GM19438 (cell line): ENCODE results near the gene RAP1GAP.

Experiments
- ATAC-seq: cut with Tn5 transposase; IDR thresholded peaks from one replicate; pipeline ENCODE4 v1.9.1; 2021; ENCODE audit warnings: low read depth; ENCODE audit not compliant: unreplicated experiment

The RAP1GAP gene

DNA sequence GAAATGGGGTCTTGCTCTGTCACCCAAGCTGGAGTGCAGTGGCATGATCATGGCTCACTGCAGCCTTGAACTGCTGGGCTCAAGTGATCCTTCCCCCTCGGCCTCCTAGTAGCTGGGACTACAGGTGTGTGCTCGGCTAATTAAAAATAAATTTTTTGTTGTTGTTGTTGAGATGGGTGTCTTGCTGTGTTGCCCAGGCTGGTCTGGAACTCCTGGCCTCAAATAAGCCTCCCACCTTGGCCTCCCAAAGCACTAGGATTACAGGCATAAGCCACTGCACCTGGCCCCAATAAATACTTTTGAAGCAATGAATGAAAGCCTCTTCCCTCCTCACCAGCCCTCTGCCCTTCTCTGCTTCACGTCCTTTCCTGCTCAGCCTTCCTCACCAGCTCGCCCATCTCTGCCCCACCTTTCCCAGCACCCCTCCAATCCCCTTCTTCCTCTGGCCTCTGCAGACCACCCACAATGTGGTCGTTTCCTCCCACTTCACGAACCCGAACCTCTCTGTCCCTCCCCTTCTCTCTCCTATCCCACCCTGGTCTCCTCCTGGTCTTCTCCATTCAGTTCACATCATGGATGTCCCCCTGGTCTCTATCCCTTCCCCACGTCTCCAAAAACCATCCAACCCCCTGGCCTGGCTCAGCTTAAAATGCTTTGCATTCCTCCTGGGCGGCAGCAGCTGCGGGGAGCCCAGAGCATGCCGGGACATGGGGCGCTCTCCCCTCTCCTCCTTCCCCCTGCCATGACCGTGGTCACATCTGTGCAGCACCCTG is 38.4 kb downstream of the RAP1GAP start:
- ATAC-seq, result no peak

- ATAC-seq, result no peak
Observed at GRCh38 chr1:21629971-21630370, 39.2 kb downstream of the RAP1GAP start.

DNA sequence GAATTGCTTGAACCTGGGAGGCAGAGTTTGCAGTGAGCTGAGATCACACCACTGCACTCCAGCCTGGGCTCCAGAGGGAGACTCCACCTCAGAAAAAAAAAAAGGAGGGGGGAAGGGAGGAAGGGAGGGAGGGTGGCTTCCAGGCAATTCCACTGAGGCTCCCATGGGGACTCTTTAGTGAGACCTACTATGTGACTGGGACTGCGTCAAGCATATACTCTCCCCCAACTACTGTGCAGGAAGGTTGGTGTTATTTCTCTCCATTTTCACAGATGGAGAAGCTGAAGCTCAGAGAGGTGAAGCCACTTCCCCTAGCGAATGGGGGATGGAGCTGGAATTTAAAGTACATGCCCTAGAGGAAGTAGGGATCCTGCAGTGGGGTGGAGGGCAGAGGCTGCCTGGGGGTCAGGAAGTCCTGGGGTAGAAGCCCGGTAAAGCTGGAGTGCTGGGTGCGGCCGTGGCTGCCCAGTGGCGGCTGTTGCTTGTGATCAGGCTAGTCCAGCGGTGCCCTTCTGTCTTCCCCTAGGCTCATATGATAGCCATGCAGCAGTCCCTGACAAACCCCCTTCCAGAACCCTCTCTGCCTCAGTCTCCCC is 40.3 kb downstream of the RAP1GAP start:
- ATAC-seq, result no peak

GRCh38 chr1:21626921-21627339 is 42.2 kb downstream of the RAP1GAP start:
- ATAC-seq, result no peak

DNA sequence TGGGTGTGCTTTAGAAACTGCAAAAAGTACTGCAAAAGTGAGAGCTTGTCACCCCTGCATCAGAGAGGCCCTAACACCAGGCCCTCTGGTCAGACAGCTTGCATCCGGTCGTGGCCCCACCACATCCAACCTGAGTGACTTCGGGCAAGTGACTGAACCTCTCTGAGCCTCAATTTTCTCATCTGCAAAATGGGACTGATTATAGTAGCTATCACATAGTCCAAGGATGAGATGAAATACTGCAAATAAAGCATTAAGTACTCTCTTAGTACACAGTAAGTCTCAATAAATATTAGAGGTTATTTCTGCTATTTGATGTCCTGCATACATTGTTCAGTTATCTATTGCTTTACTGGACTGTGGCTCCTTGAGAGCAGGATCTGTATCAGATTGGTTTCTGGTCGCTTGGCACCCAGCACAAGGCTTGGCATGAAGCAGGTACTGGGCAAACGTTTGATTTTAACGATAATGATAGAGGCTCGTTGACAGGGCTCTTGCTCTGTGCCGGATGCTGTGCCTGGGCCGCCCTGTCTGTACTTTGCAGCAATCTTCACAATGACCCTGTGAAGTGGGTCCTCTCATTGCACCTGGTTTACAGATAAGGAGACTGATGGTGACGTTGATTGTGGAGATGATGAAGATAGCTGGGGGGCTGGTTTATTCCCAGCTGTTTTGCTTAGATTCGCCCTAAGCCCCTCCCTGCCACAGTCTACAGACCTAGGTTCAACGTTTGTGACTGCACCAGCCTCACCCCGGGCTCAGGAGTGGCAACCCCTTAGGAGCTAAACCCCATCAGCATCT is 43.6 kb downstream of the RAP1GAP start:
- ATAC-seq, result no peak

- no peak for ATAC-seq
Observed at GRCh38 chr1:21624571-21625389, 44.4 kb downstream of the RAP1GAP start.

GRCh38 chr1:21623410-21623961 is 45.7 kb downstream of the RAP1GAP start:
- no peak for ATAC-seq

- ATAC-seq, result no peak
Observed at GRCh38 chr1:21622466-21623315, 46.5 kb downstream of the RAP1GAP start.

- ATAC-seq, result no peak
Observed at GRCh38 chr1:21621761-21622436, 47.3 kb downstream of the RAP1GAP start.

GRCh38 chr1:21621051-21621450 is 48.1 kb downstream of the RAP1GAP start:
- no peak for ATAC-seq

- ATAC-seq, result no peak
Observed at GRCh38 chr1:21620496-21620895, 48.7 kb downstream of the RAP1GAP start.

DNA sequence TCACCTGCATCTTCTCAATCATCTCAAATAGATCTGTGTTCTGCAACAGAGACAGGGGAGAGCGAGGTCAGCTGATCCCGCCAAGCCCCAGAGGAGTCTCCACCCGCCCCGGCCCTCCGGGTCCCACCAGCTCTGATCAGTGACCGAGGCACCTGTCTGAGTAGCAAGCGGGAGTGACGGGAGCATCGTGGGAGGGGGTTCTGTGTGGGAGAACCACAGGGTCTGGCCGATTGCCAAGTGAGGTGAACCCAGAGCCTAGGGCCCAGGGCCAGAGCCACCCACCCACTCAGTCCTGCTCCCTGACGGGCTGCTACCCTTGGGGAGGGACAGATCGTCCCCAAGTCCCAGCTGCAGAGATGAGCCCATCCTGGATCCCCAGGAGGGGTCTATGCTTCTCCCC is 49.1 kb downstream of the RAP1GAP start:
- ATAC-seq, result no peak

DNA sequence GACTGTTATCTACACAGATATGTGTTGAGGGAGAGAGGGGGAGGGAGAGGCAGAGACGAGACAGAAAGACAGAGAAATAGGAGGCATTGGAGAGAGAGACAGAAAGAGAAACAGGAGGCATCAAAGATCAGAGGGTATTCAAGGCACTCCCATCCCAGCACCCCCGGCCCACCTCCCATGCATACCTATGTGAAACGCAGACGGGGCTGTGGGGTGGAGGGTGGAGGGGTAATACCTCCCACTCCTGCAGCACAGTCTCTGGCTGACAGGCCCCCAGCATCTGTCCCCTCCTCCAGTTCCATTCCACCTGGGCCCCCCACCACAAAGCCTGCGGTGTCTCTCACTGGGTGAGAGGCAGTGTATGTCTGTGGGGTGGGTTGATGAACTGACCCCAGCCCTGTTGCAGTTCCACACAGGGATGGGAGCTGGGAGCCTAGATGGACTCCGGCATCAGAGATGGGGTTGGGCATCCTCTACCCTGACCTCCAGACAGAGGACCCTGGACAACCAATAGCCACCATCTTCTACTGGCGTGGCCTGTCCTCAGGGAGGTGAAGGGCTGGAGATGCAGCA is 49.7 kb downstream of the RAP1GAP start:
- ATAC-seq, result no peak

DNA sequence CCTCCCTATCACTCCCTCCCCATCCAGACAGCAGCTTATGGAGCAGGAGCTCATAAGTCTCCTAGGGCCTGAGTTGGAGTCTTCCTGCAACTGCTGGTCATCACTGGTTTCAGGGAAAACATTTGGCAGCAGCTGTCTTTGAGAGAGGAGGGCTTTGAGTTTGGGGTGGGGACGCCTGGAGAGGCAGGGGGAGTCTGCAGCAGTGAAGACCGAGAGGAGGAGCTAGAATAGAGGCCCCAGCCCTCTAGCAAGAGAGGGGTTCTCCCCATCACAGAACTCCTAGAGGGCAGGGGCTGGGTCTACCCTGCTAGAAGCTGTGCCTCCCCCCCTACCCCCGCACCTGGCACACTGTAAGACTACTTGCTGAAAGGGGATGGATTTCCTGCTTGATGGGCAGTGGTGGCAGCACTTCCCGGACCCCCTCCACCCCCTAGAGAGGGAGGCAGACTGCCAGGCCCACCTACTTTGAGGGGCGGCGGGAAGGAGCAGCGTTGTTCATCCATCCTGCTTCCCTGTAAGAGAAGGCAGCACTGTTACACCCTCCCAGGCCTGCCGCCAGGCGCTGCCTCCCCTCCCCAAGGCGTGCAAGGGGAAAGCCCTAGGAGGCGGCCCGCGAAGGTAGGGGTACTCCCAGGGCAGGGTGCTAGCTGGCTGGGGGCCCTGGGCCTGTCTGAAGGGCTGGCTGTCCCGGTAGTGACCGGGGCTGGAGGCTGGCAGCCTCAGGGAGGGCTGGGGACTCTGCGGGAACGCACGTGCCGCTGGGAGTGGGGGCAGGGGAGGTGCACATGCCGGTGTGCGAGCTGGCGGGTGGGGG is 50.4 kb downstream of the RAP1GAP start:
- ATAC-seq, result no peak

DNA sequence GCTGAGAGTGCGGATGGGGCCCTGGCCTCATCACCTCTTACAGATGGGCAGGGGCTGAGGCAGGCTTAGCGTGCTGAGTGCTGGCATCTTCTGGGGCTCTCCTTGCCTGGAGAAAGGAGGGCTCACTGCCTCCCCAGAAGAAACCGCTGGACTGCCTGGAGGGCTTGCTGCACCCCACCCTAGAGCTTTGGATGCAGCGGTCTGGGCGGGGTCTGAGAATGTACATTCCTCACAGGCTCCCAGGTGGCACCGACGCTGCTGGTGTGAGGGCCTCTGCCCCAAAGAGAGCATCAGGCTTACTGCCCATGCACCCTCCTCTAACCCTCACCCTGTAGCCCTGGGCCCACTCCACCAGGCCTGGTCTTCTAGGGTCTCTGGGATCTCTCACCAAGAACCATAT is 51.1 kb downstream of the RAP1GAP start:
- ATAC-seq, result no peak

DNA sequence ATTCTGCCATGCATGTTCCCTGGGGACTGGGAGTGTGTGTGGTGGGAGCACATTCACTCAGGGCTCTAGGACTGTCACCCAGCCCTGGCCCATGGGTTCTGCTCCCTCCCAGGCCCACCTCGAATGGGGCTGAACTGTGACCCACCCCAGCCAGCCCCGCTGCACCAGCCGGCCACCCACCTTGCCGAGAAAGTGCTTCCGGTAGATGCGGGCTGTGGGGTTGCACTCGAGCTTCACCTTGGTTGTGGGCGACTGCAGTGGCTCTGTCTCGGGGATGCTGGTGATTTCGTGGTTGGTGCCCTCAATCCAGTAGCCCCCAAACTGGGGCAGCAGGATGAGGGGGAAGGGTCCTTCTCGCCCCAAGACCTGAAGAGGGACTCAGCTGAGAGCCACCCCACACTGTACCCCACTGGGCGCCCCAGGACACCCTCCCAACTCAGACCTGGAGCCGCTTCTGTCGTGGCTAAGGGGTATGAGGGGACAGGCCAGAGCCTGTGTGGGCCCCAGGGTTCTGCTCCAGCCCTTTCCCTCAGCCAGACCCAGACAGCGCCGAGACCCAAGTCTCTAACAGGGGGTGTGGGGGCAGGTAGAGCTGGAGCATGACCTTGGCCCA is 51.9 kb downstream of the RAP1GAP start:
- ATAC-seq, result no peak

DNA sequence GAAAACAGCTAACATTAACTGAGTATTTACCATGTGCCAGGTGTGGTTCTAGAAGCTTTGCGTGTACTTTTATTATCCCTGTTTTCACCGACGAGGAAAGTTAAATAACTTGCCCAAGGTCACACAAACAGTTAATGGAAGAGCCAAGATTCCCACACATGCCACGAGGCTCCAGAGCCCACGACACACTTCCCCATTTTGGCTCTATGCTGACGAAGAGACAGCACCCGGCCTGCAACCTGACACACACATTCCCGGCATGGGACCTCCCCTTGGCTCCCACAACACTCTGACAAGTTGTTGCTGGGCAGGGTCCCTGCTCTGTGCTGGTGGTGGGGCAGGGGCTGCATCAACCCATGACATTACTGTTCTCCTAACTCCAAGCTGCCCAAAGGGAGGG is 52.8 kb downstream of the RAP1GAP start:
- ATAC-seq, result no peak
